K562 (cell line): ENCODE data around the gene ARMC6. TPM values are rescaled to one million over a fixed set of nuclear protein-coding genes. Genes with fewer than 3 reads are reported as not detected.
A peak's percentile ranks its signal among the peaks of the same experiment; 100 is the strongest.

Experiments
- ARNT ChIP-seq, 2 experiments: fragments of 450-650 bp; IDR thresholded peaks; 2 replicates each; pipeline ENCODE4 v1.6.1; 2016; ENCODE audit warnings: mild to moderate bottlenecking in 1 of 2
- COPS2 ChIP-seq: fragments of 450-650 bp; conservative IDR thresholded peaks from 2 replicates; pipeline ENCODE4 v1.6.1; 2016; ENCODE audit warnings: mild to moderate bottlenecking, moderate library complexity
- DACH1 ChIP-seq: fragments of 450-650 bp; IDR thresholded peaks from 2 replicates; pipeline ENCODE4 v1.6.1; 2018; ENCODE audit not compliant: partially characterized antibody
- ETS2 ChIP-seq: IDR thresholded peaks from 2 replicates; pipeline ENCODE4 v1.6.1; 2016; ENCODE audit warnings: borderline replicate concordance, missing genetic modification characterization, mild to moderate bottlenecking, moderate library complexity, missing compliant biosample characterization; ENCODE audit not compliant: poor library complexity, severe bottlenecking
- FOXK1 ChIP-seq: sonication (generic); formaldehyde crosslinking; IDR thresholded peaks from 2 replicates; pipeline ENCODE4 v1.8.0; 2022; ENCODE audit warnings: missing genetic modification reagents, mild to moderate bottlenecking, borderline replicate concordance
- GTF2E2 ChIP-seq: fragments of 200-800 bp; sonication (Bioruptor generic); IDR thresholded peaks from 2 replicates; pipeline ENCODE4 v1.6.1; 2016; ENCODE audit warnings: missing genetic modification characterization, missing compliant biosample characterization
- HNRNPK ChIP-seq: fragments of 200-400 bp; formaldehyde crosslinking; IDR thresholded peaks from one replicate; pipeline ENCODE4 v1.6.1; 2018; ENCODE audit warnings: mild to moderate bottlenecking, low read depth, low read length; ENCODE audit not compliant: poor library complexity, severe bottlenecking
- NFXL1 ChIP-seq: fragments of 450-650 bp; formaldehyde crosslinking; IDR thresholded peaks from 2 replicates; pipeline ENCODE4 v1.4.0; 2021; ENCODE audit warnings: mild to moderate bottlenecking
- PURB ChIP-seq: sonication (generic); formaldehyde crosslinking; IDR thresholded peaks from 2 replicates; pipeline ENCODE4 v1.9.0; 2021; ENCODE audit warnings: low read depth, mild to moderate bottlenecking, missing genetic modification reagents
- SRSF9 ChIP-seq: fragments of 200-400 bp; formaldehyde crosslinking; IDR thresholded peaks from 2 replicates; pipeline ENCODE4 v1.6.1; 2017; ENCODE audit warnings: low read depth, low read length, borderline replicate concordance
- ZNF12 ChIP-seq: sonication (generic); formaldehyde crosslinking; IDR thresholded peaks from 2 replicates; pipeline ENCODE4 v1.4.0; 2020; ENCODE audit warnings: mild to moderate bottlenecking, missing genetic modification reagents
- ZNF140 ChIP-seq: fragments of 250-450 bp; sonication (Bioruptor Pico); IDR thresholded peaks from 2 replicates; pipeline ENCODE4 v1.8.0; 2021; ENCODE audit warnings: moderate library complexity, mild to moderate bottlenecking, inconsistent platforms
- ZNF347 ChIP-seq: fragments of 450-650 bp; formaldehyde crosslinking; IDR thresholded peaks from 2 replicates; pipeline ENCODE4 v1.4.0; 2020; ENCODE audit warnings: low read depth, mild to moderate bottlenecking, moderate library complexity
- ZNF444 ChIP-seq: fragments of 250-450 bp; sonication (Bioruptor Pico); IDR thresholded peaks from 2 replicates; pipeline ENCODE4 v1.4.0; 2020; ENCODE audit warnings: mild to moderate bottlenecking, moderate library complexity
- polyA plus RNA-seq, 8 experiments: library from polyadenylated mRNA; depleted of rRNA in 4 of 8; stranded (reverse) in 5 of 8; unstranded in 3 of 8; fragments of >200 nt; fragmentation: Nextera tagmentation in 2 of 8; fragmentation: Illumina TruSeq in 1 of 8; extraction: Ambion mirVana in 2 of 8; extraction: Trizol in 1 of 8; gene quantifications; 2 replicates each; pipeline versions ENCODE4 v1.2.1 to v1.2.3, GENCODE V29; 2011 to 2014; ENCODE audit warnings: inconsistent platforms in 1 of 8, missing spikeins in 1 of 8
- total RNA-seq, 7 experiments: library from RNA; depleted of rRNA in 6 of 7; stranded (reverse); fragments of >200 nt in 6 of 7; fragmentation: Illumina TruSeq in 2 of 7; extraction: Trizol in 2 of 7; gene quantifications; 2 replicates each; pipeline versions ENCODE4 v1.2.1 to v1.2.3, GENCODE V29; 2011 to 2021; ENCODE audit warnings: low replicate concordance in 1 of 7
- TF ChIP-seq, protein P1 (sequence below), 2 experiments: fragments of 450-650 bp; IDR thresholded peaks; 2 replicates each; pipeline ENCODE4 v1.6.1; 2016; ENCODE audit warnings: mild to moderate bottlenecking in 2 of 2, borderline replicate concordance in 1 of 2, low read depth in 1 of 2, moderate library complexity in 1 of 2
- TF ChIP-seq, protein P2 (sequence below): IDR thresholded peaks from 3 replicates; pipeline ENCODE4 v1.6.1; 2011; ENCODE audit warnings: borderline replicate concordance, mild to moderate bottlenecking; ENCODE audit not compliant: insufficient read length, insufficient read depth
- TF ChIP-seq, protein P3 (sequence below): fragments of 450-650 bp; IDR thresholded peaks from 2 replicates; pipeline ENCODE4 v1.6.1; 2014; ENCODE audit warnings: low read depth, mild to moderate bottlenecking, moderate library complexity, borderline replicate concordance

The ARMC6 gene
- total and polyA plus RNA-seq, 9 of the 15 experiments (the other 6 are each of a cell fraction or from before 2014, with no cell fraction given) = 2.1 to 93.4 (median 63.6) TPM

DNA sequence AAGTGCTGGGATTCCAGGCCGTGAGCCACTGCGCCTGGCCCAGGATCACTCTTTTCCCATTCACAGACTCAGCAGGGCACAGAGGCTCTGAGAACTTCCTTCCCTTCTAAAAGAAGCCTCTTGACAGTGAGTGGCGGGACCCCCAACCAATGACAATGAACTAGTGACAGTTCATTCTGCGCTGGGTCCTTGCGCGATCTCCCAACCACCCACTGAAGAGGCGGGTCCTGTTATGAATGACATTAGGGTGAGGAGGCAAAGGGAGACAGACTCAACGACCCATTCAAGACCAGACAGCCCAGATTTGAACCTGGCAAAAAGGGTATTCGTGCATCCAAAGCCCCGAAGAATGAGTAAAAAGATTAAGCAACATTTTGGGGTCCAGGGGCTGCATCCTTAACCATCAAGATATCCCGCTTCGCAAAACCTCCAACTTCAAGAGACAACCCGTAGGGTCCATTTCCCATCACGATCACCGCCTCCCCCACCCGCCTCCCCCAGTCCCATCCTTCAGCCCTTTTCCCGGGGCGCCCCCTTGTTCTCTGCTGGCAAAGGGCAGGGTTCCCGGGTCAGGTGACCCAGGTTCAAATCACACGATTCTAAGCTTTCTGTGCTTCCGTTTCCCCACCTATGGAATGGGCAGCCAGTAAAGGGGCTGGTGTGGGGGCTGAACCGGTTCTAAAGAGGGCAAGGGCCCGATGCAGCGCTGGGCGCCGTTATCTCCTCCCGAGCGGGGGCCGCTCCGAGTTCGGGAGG lies 805 bp upstream of the ARMC6 start (continued):
- TF ChIP-seq SRSF9 (no peak), COPS2 (no peak), DACH1 (no peak), GTF2E2 (tag) (no peak), ZNF347 (CRISPR knock-in tag) (no peak), PURB (CRISPR knock-in tag) (no peak), ETS2 (tag) (no peak), ZNF12 (CRISPR knock-in tag) (0 out of 2 replicates have a peak, but pooled peaks have one; percentile 53), NFXL1 (no peak), FOXK1 (CRISPR knock-in tag) (0 out of 2 replicates have a peak, but pooled peaks have one; percentile 27), ARNT (IDR thresholded peaks at IDR 0.05) (no peak), HNRNPK (no peak), ZNF444 (CRISPR knock-in tag) (no peak), ZNF140 (CRISPR knock-in tag) (no peak)
- TF ChIP-seq, protein P1, sequence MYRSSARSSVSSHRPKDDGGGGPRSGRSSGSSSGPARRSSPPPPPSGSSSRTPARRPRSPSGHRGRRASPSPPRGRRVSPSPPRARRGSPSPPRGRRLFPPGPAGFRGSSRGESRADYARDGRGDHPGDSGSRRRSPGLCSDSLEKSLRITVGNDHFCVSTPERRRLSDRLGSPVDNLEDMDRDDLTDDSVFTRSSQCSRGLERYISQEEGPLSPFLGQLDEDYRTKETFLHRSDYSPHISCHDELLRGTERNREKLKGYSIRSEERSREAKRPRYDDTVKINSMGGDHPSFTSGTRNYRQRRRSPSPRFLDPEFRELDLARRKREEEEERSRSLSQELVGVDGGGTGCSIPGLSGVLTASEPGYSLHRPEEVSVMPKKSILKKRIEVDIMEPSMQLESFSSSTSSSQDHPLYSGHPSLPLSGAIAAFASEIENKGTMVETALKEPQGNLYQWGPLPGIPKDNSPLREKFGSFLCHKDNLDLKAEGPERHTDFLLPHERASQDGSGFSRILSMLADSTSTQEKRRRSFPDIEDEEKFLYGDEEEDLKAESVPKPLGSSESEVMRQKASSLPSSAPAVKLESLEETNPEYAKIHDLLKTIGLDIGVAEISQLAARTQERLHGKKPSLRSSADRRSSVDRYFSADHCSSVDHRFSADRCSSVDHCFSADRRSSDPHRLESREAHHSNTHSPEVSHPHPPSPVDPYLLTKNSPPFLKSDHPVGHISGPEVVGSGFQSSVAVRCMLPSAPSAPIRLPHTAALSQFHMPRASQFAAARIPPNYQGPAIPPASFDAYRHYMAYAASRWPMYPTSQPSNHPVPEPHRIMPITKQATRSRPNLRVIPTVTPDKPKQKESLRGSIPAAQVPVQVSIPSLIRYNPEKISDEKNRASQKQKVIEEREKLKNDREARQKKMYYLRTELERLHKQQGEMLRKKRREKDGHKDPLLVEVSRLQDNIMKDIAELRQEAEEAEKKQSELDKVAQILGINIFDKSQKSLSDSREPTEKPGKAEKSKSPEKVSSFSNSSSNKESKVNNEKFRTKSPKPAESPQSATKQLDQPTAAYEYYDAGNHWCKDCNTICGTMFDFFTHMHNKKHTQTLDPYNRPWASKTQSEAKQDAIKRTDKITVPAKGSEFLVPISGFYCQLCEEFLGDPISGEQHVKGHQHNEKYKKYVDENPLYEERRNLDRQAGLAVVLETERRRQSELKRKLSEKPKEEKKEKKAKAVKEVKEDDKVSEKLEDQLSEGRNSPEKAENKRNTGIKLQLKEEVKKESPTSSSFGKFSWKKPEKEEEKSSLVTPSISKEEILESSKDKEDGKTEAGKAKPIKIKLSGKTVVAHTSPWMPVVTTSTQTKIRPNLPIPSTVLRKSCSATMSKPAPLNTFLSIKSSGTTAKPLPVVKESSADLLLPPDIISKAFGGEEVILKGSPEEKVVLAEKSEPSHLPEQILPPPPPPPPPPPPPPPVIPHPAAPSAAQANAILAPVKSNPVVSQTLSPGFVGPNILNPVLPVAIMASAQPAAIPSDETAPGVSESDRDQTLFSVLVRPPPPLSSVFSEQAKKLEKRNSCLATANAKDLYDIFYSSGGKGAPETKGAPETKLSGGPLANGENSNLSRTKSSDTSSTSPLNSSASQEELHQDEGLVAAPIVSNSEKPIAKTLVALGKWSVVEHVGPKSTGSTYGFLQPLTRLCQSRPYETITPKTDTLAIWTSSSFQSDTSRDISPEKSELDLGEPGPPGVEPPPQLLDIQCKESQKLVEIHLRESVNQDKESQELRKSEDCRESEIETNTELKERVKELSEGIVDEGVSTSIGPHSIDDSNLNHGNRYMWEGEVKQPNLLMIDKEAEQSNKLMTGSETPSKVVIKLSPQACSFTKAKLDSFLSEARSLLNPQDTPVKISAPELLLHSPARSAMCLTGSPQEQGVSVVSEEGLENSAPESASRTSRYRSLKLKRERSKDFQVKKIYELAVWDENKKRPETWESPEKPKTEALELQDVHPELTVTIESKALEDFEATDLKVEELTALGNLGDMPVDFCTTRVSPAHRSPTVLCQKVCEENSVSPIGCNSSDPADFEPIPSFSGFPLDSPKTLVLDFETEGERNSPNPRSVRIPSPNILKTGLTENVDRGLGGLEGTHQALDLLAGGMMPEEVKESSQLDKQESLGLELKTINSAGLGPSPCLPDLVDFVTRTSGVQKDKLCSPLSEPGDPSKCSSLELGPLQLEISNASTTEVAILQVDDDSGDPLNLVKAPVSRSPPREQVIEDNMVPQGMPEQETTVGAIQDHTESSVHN (IDR thresholded peaks at IDR 0.05; ENCODE audit: borderline replicate concordance in 1 of 2, low read depth in 1 of 2) = no peak
- TF ChIP-seq, protein P2, sequence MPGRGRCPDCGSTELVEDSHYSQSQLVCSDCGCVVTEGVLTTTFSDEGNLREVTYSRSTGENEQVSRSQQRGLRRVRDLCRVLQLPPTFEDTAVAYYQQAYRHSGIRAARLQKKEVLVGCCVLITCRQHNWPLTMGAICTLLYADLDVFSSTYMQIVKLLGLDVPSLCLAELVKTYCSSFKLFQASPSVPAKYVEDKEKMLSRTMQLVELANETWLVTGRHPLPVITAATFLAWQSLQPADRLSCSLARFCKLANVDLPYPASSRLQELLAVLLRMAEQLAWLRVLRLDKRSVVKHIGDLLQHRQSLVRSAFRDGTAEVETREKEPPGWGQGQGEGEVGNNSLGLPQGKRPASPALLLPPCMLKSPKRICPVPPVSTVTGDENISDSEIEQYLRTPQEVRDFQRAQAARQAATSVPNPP = no peak
- TF ChIP-seq, protein P3, sequence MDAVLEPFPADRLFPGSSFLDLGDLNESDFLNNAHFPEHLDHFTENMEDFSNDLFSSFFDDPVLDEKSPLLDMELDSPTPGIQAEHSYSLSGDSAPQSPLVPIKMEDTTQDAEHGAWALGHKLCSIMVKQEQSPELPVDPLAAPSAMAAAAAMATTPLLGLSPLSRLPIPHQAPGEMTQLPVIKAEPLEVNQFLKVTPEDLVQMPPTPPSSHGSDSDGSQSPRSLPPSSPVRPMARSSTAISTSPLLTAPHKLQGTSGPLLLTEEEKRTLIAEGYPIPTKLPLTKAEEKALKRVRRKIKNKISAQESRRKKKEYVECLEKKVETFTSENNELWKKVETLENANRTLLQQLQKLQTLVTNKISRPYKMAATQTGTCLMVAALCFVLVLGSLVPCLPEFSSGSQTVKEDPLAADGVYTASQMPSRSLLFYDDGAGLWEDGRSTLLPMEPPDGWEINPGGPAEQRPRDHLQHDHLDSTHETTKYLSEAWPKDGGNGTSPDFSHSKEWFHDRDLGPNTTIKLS = no peak
